Measurements from ENCODE around the gene ANKRD30B.
"Not testable (repeated sequence)": the region's sequence is repeated elsewhere in the genome, so short reads cannot be mapped to it uniquely, and the experiment has no call there.

ANKRD30B gene, protein sequence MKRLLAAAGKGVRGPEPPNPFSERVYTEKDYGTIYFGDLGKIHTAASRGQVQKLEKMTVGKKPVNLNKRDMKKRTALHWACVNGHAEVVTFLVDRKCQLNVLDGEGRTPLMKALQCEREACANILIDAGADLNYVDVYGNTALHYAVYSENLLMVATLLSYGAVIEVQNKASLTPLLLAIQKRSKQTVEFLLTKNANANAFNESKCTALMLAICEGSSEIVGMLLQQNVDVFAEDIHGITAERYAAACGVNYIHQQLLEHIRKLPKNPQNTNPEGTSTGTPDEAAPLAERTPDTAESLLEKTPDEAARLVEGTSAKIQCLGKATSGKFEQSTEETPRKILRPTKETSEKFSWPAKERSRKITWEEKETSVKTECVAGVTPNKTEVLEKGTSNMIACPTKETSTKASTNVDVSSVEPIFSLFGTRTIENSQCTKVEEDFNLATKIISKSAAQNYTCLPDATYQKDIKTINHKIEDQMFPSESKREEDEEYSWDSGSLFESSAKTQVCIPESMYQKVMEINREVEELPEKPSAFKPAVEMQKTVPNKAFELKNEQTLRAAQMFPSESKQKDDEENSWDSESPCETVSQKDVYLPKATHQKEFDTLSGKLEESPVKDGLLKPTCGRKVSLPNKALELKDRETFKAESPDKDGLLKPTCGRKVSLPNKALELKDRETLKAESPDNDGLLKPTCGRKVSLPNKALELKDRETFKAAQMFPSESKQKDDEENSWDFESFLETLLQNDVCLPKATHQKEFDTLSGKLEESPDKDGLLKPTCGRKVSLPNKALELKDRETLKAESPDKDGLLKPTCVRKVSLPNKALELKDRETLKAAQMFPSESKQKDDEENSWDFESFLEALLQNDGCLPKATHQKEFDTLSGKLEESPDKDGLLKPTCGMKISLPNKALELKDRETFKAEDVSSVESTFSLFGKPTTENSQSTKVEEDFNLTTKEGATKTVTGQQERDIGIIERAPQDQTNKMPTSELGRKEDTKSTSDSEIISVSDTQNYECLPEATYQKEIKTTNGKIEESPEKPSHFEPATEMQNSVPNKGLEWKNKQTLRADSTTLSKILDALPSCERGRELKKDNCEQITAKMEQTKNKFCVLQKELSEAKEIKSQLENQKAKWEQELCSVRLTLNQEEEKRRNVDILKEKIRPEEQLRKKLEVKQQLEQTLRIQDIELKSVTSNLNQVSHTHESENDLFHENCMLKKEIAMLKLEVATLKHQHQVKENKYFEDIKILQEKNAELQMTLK (N-terminal part only)

DNA sequence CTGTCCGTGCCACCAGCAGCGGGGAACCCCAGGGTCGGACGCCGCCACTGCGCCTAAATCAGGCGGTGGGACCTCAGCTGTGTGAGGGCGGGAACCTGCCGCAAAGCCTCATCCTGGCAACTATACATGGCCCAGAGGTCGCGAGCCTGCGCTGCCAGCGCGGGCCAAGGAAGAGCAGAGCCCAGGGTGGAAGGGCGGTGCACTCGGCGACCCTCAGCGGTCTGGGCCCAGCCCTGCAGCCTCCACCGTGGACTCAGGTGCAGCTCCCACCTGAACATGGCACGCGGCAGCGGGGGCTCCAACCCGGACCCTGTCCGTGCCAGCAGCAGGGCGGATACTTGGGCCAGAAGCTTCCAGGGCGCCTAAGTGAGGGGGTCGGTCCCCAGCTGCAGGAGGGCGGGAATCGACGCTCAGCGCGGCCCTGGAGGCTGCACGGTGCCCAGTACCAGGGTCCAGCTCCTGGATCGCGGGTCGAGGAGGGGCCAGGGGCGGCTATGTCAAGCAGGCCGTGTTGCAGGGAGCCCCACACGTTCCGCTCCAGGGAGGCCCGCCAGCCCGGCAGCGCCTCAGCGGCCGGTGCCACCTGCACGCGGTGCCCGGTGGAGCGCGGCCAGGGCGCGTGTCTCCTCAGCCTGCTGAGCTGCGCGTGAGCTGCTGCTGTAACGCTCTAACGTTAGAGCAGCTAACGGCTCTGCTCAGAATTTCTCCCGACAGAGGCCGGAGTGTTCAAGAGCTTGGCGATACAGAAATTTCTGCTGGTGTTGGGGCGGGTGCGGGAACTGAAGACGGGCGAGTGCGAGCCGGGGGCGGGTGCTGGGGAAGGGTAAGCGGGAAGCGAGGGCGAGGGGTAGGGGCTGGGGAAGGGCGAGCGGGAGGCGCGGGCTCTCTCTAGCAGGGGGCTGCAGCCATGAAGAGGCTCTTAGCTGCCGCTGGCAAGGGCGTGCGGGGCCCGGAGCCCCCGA lies at the start of gene ANKRD30B:
Gene ANKRD30B (plus strand): TSS at position 660 of the 962 bp plus-strand sequence. CDS start 248 bp downstream, at position 908.
- no peak for DNase-seq

DNA sequence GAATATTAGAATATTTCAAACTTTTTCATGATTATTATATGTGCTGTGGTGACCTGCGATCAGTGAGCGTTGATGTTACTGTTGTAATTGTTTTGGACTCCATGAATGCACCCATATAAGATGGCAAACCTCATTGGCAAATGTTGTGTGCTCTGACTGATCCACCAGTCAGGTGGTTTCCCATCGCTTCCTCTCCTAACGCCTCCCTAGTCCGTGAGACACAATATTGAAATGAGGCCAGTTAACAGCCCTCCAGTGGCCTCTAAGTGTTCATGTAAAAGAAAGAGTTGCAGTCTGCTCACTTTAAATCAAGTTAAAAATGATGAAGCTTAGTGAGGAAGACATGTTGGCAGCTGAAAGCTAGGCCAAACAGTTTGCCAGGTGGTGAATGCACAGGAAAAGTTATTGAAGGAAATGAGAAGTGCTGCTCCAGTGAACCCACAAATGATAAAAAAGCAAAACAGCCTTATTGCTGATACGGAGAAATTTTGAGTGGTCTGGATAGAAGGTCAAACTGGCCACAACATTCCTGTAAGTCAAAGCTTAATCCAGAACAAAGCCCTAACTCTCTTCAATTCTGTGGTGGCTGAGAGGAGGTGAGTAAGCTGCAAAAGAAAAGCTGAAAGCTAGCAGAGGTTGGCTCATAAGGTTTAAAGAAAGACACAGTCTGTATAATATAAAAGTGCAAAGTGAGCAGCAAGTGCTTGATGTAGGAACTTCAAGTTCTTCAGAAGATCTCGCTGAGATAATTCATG lies 46.5 kb upstream of the ANKRD30B start:
- not testable (repeated sequence) for DNase-seq

DNA sequence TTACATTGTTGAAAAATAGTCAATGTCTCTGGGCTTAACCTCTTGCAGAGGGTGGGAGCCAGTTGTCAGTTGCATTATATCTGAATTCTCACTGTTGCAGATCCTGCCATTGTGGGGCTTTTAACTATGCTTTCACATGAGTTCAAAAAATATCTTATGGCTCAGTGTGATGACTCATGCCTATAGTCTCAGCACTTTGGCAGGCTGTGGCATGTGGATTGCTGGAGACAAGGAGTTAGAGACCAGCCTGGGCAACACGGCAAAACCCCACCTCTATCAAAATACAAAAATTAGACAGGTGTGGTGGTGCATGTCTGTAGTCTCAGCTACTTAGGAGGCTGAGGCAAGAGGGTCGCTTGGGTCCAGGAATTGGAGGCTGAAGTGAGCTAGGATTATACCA lies 38.2 kb upstream of the ANKRD30B start:
- DNase-seq: not testable (repeated sequence)

DNA sequence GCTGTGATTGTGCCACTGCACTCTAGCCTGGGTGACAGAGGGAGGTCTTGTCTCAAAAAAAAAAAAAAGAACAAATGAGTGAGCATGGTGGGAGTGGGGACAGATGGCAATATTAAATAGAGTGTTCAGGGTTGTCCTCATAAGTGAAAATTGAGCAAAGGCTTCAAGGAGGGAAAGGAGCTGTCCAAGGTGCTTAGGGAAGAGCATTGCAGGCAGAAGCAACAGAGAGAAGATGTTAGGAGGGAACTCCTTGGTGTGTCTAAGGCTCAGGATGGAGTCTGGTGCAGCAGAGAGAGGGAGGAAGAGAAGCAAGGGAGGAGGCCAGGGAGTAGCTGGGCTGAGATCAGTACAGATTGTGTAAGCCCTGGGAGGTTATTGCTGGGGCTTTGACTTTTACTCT lies 26.4 kb upstream of the ANKRD30B start:
- not testable (repeated sequence) for DNase-seq

DNA sequence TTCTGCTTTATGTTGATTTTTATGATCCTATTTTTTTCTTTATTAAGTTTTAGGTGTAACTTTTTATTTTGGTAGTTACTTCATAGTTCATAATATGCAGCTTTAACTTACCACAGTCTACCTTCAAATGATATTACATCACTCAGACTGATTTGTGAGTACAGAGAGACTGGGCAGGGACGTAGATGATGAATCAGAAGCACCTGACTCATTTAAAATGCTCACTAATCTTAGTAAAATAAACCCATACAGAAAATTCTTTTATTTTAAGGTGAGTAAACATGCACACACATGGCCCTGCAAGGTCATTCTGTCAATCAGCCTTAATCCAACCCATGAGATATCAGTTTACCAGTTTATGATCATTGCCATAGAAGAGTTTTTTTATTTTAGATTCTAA lies 8.9 kb upstream of the ANKRD30B start:
- DNase-seq: not testable (repeated sequence)

DNA sequence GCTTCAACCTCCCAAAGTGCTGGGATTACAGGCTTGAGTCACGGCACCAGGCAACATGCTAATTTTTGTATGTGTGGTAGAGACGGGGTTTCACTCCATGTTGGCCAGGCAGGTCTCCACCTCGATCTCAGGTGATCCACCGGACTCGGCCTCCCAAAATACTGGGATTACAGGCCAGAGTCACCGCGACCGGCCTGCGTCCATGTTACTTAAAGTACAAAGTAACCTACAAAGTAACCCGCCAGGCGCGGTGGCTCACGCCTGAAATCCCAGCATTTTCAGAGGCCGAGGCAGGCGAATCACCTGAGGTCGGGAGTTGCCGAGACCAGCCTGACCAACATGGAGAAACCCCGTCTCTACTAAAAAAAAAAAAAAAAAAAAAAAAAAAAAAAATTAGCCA lies 1.1 kb upstream of the ANKRD30B start:
- DNase-seq: no peak

DNA sequence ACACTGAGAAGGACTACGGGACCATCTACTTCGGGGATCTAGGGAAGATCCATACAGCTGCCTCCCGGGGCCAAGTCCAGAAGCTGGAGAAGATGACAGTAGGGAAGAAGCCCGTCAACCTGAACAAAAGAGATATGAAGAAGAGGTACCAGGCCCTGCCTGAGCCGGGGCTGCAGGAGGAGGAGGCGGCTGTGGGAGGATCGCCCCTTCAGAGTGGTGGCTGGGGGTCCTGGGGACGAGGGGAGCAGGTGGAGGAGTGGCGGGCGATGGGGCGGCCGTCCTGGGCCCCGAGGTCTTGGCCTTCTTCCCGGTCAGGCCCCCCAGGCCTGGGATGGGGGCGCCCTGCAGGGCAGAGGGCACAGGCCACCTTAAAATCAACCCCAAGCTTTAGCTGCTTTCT lies 524 bp downstream of the ANKRD30B start:
- no peak for DNase-seq

DNA sequence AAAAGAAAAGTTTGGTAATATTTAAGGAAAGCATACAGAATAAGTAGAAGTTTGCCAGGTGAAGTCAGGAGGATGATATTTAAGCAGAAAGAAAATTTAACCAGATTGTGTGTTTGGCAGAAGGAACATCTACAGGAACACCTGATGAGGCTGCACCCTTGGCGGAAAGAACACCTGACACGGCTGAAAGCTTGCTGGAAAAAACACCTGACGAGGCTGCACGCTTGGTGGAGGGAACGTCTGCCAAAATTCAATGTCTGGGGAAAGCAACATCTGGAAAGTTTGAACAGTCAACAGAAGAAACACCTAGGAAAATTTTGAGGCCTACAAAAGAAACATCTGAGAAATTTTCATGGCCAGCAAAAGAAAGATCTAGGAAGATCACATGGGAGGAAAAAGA lies 15.6 kb downstream of the ANKRD30B start:
- not testable (repeated sequence) for DNase-seq

DNA sequence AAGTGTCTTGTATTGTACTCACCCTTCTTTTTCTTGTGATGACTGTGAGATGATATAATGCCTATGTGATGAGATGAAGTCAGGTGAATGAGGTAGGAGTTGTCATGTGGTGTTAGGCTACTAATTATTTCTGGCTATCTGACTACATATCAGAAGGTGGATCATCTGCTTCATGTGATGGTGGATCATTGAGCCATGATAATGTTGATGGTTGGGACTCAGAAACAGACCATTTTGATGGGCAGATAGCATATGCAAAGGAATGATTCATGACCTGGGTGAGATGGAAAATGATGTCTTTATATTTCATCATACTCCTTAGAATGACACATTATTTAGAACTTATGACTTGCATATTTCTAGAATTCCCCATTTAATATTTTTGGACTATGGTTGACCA lies 19.5 kb downstream of the ANKRD30B start:
- DNase-seq: no peak

DNA sequence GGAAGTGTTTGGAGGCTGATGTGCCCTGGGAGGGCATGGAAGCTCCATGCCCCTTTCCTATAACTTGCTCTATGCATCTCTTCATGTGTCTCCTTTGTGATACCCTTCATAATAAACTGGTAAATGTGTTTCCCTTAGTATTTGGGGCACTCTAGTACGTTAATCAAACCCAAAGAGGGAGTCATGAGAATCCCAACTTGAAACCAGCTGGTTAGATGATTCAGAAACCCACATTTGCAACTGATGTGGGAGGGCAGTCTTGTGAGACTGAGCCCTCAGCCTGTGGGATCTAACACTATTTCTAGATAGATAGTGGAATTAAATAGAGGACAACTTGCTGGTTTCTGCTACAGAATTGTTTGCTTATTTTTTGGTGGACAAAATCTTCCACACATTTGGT lies 20.3 kb downstream of the ANKRD30B start:
- DNase-seq: no peak

DNA sequence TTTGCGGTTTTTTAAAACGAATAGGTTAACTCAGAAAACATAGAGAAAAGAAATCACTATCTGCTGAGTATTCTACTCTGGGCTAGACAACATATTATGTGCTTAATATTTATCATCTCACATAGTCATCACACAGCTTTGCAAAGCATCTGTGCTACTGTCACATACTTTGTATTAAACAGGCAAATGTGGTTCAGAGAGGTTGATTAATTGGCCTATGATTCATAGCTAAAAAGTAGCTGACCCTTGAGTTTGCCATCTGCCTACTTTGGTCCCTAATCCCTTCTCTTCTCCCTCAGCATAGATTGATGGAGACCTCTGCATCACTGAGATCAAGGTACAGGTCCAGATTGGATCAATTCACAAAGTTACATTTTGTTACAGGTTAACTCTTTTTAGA lies 21.4 kb downstream of the ANKRD30B start:
- DNase-seq: no peak

DNA sequence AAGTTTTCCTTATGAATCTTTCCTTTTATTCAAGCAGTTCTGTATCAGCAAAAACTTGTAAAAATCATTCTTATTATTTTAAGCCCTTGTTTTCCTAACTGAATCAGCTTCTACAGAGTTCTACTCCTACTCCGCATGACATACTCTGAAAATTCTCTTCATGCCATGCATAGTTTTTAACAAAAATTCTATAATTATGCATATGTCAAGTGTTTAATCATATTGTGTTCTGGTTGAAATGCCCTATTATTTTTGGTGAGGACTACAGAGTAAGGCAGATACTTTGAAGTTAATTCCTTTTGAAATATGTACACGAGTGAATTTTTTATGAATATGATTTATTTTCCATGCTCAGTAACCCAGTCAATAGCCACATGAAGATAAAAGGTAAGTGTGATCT lies 28.8 kb downstream of the ANKRD30B start:
- no peak for DNase-seq

DNA sequence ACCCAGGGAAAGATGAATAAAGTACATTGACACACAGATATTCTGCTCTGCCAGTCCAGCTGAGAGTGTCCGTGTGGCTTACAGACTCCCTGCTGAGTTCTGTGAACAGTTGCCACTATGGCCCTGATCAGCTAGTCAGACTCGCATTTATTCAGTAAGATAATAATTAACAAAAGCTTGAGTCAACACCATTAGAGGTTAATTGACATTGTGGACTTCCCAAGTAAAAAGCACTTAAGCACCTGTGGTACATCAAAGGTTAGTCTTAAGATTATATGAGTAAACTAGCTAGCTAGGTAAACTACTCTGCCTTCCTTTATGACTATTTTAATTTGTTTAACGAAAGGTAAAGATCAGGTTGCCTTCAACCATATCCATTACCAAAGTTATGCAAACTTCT lies 33.7 kb downstream of the ANKRD30B start:
- DNase-seq: no peak

DNA sequence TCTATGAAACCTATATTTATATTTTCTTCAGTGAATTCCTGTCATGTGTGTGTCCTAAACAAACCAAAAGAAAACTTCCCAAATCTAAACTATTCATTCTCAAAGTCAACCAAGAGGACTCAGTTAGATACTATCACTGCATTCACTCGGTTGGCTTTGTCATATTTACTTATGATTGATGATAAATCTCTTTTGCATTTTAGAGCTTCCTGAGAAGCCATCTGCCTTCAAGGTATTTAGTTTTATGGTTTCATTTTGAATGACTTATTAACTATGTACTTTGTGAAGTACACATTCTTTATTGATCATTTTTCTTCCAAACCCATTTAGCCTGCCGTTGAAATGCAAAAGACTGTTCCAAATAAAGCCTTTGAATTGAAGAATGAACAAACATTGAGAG lies 36.2 kb downstream of the ANKRD30B start:
- DNase-seq: no peak

DNA sequence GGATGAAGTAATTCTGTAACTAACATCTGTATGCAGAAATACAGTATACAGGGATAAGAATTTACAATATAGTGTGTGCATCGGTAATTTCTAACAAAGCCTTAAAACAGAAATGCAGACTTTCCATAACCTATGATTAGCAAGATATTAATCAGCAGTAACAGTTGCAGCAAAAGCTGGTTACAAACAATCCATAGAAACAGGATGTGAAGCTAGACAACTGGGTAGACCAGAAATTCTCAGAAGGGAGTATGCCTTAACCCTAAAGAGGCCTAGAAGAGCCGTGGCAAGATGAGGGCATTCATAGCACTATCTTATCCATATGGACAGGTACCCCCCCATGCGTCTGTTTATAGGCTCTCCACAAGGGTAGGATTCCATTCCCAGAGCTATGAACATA lies 48.9 kb downstream of the ANKRD30B start:
- not testable (repeated sequence) for DNase-seq

DNA sequence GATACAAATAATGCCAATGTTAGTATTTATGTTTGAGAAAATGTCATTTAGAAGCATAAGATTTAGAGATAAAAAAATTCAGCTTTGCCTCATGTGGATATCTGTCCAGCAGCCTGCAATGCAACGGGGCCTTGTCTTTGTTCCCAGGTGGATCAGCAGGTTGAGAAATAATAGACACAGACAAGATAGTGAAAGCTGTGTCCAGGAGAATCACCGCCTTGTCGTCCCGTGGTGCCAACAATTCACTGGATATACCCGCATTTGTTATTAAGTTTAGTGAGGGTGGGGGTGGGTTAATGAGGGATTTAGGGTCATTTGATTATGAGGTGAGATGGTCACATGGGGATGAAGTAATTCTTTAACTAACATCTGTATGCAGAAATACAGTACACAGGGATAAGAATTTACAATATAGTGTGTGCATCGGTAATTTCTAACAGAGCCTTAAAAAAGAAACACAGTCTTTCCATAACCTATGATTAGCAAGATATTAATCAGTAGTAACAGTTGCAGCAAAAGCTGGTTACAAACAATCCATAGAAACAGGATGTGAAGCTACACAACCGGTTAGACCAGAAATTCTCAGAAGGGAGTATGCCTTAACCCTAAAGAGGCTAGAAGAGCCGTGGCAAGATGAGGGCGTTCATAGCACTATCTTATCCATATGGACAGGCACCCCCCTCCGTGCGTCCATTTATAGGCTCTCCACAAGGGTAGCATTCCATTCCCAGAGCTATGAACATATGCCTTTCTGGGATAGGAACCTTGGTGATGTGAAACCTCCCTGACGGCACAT lies 50.2 kb downstream of the ANKRD30B start:
- DNase-seq: peak; percentile 29

DNA sequence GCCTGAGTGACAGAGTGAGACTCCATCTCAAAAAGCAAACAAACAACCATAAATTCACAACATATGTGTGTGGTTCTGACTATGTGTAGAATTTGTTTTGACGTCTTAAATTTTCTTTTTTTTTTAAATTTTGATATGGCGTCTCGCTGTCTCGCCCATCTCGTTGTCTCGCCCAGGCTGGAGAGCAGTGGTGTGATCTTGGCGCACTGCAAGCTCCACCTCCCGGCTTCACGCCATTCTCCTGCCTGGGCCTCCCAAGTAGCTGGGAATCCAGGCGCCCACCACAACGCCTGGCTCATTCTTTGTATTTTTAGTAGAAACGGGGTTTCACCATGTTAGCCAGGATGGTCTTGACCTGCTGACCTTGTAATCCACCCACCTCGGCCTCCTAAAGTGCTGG lies 63.1 kb downstream of the ANKRD30B start:
- not testable (repeated sequence) for DNase-seq

DNA sequence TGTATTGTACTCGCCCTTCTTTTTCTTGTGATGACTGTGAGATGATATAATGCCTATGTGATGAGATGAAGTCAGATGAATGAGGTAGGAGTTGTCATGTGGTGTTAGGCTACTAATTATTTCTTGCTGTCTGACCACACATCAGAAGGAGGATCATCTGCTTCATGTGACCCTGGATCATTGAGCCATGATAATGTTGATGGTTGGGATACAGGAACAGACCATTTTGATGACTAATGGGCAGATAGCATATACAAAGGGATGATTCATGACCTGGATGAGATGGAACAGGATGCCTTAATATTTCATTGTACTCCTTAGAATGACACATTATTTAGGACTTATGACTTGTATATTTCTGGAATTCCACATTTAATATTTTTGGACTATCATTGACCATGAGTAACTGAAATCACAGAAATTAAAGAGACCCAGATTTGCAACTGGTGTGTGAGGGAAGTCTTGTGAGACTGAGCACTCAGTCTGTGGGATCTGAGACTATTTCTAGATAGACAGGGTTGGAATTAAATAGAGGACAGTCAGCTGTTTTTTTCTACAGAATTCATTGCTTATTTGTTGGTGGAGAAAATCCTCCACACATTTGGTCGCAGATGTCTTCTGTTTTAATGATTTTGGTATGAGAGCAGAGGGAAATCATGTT lies 79.1 kb downstream of the ANKRD30B start:
- DNase-seq: not testable (repeated sequence)

DNA sequence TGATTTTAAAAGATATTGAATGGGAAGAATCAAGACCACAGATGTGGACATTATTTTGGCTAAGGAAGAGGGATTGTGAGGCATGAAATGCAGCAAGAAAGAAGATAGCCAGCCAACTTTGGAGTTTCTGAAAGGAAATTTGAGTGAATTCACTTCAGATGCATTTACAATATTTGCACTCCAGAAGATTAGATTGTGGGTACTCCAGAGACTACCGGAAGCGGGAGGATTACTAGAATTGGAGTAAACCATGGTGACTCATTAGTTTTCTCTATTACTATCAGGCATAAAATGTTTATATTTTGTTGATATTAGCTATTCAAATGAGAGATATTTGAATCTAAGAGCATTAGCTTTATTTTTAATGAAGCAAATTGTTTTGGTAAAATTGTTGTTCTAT lies 93.6 kb downstream of the ANKRD30B start:
- DNase-seq: not testable (repeated sequence)

DNA sequence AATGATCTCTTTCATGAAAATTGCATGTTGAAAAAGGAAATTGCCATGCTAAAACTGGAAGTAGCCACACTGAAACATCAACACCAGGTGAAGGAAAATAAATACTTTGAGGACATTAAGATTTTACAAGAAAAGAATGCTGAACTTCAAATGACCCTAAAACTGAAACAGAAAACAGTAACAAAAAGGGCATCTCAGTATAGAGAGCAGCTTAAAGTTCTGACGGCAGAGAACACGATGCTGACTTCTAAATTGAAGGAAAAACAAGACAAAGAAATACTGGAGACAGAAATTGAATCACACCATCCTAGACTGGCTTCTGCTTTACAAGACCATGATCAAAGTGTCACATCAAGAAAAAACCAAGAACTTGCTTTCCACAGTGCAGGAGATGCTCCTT lies 103.6 kb downstream of the ANKRD30B start:
- DNase-seq: not testable (repeated sequence)

Data from DMS53 (cell line).